ENCODE data around the gene IQSEC2.
A peak's percentile ranks its signal among the peaks of the same experiment; 100 is the strongest.

Gene IQSEC2

GRCh38 chrX:53281321-53281822 lies at the start of gene IQSEC2:
Gene IQSEC2, minus strand, starts transcription at chrX:53281584.
- DNase-seq = no peak

- no peak for DNase-seq
Measured at GRCh38 chrX:53330331-53330730, 48.9 kb upstream of the IQSEC2 start.

- DNase-seq = no peak
Measured at GRCh38 chrX:53324803-53325202, 43.4 kb upstream of the IQSEC2 start.

GRCh38 chrX:53324085-53324484 lies 42.7 kb upstream of the IQSEC2 start:
- DNase-seq = no peak

- no peak for DNase-seq
Measured at GRCh38 chrX:53323196-53323595, 41.8 kb upstream of the IQSEC2 start.

GRCh38 chrX:53321943-53322497 lies 40.6 kb upstream of the IQSEC2 start:
- no peak for DNase-seq

- no peak for DNase-seq
Measured at GRCh38 chrX:53321230-53321942, 40.0 kb upstream of the IQSEC2 start.

- DNase-seq = no peak
Measured at GRCh38 chrX:53320543-53321229, 39.3 kb upstream of the IQSEC2 start.

- DNase-seq = no peak
Measured at GRCh38 chrX:53319614-53320542, 38.5 kb upstream of the IQSEC2 start.

- no peak for DNase-seq
Measured at GRCh38 chrX:53318766-53319353, 37.5 kb upstream of the IQSEC2 start.

GRCh38 chrX:53317365-53318069 lies 36.1 kb upstream of the IQSEC2 start:
- DNase-seq = peak in 1 of 2 experiments; percentile 55

GRCh38 chrX:53316860-53317237 lies 35.5 kb upstream of the IQSEC2 start:
- no peak for DNase-seq

- DNase-seq = no peak
Measured at GRCh38 chrX:53316111-53316859, 34.9 kb upstream of the IQSEC2 start.

GRCh38 chrX:53313728-53314105 lies 32.3 kb upstream of the IQSEC2 start:
- DNase-seq = no peak

- DNase-seq = peak in 1 of 2 experiments; percentile 38
Measured at GRCh38 chrX:53312946-53313727, 31.8 kb upstream of the IQSEC2 start.

- DNase-seq = no peak
Measured at GRCh38 chrX:53309837-53310236, 28.5 kb upstream of the IQSEC2 start.

GRCh38 chrX:53308836-53309235 lies 27.5 kb upstream of the IQSEC2 start:
- DNase-seq = no peak

- DNase-seq = no peak
Measured at GRCh38 chrX:53305996-53306937, 24.9 kb upstream of the IQSEC2 start.
